Stimulated activated CD8-positive, alpha-beta memory T cell treated with anti-CD3 and anti-CD28 coated beads, Interleukin-2, amount 100 ng/mL, for 48 hours (primary cell): Measurements from ENCODE around the gene WDR7.
"Not testable (repeated sequence)": the region's sequence is repeated elsewhere in the genome, so short reads cannot be mapped to it uniquely, and the experiment has no call there.

ENCODE experiments used
- DNase-seq, 2 donors: peaks; one replicate each; pipeline ENCODE4 v3.0.0-alpha.2; 2020; ENCODE audit warnings: low read depth in 2 of 2

WDR7 gene

DNA sequence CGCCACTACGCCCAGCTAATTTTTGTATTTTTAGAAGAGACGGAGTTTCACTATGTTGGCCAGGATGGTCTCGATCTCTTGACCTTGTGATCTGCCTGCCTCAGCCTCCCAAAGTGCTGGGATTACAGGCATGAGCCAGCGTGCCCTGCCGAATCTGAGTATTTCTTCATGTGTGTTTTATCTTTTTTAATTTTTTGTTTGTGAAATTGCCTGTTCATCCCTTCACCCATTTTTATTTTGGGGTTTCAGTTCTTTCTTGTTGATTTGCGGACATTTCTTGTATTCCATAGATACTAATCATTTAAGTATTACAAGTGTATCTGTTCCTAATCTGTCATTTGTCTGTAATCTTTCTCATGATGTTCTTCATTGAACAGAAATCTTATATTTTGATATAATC, 3.1 kb downstream of the WDR7 start:
- DNase-seq: not testable (repeated sequence)

DNA sequence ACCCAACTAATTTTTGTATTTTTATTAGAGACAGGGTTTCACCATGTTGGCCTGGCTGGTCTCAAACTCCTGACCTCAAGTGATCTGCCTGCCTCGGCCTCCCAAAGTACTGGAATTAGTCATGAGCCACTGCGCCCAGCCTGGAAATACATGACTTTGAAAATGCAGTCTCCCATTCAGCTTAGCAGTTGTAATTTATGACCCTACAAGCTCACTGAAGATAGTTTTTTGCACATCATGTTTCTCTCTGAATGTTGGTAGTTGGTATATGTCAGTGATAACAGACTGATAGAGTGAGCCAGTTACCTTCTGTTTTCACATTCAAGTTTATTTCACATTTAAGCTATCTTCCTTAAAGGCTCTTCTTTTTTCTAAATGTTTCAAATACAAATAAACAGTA, 7.1 kb downstream of the WDR7 start:
- DNase-seq: no peak

DNA sequence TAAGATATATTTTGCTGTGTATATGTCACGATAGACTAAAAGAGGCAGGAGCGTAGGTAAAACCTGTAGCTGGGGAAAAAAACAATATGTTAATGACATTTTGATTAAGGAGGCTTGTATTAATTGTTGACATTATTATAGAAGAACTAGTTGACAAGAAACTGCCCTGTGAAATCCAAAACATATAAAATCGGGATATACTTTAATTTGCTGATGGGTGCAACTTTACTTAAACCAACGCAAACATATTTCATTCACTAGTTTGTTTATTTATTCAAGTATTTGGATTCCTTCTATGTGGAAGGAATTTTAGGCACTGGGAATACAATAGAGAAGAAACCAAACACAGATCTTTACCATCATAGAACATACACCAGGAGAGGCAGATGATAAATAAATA, 8.0 kb downstream of the WDR7 start:
- DNase-seq: no peak

DNA sequence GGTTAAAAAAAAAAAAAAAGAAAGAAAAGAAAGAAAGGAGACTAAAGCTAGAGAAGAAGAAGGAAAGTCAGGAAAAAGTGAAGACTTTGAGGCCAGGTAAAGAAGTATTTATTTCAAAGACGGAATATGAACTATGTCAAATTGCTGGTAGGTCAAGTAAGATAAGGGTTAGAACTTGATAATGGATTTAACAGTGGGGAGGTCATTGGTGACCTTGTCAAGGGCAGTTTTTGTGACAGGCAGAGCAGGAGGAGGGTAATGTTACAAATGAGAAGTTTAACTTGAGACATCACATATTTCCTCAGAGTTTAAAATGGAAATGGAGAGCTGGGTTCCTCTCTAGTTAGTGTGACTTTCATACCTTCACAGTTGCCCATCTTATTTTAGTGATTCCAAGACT, 9.5 kb downstream of the WDR7 start:
- DNase-seq: no peak

DNA sequence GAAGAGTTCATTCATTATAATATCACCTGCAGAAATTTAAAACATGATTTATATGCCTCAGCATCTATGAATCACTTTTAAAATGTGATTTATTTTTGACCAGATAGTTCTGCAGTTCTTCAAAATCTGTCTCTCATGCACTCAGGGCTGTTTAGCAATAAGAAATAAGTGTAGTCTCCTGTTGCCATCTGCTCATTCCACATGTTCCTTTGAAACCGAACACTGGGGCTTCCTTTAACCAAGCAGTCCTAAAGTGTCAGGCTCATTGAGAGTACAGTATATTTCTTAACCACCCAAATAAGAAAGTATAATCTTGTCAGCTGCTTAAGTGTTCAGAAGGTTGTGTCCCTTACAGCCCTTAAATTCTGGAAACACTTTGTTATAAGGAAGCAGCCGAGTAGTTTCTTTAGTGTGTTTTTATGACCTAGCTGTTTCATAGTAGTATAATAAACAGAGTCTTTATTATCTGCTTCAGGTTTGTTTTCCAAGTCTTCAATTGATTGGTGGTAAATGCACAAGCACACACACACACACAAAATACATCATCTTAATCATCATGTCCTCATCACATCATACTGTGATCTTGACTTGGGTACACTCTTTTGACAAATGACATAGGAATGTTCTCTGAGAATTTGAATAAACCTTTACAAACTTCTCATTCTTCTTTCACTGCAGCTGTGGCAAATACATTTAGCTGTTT, 10.4 kb downstream of the WDR7 start:
- no peak for DNase-seq

DNA sequence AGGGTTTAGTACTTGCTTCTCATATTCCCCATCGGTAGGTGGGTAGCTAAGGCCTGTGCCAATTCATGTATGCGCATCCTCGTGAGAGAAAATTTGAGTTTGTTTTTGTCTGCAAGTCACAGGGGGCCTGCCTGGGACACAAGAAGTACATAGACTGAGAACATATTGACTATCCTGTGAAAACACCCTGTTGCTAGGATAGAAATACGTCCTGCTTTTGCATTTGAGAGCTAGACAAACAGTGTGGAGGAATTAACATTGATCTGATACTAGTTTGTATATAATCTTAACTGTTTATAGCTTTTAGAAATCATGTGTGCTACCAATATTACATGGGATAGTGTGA, 10.9 kb downstream of the WDR7 start:
- DNase-seq: no peak

DNA sequence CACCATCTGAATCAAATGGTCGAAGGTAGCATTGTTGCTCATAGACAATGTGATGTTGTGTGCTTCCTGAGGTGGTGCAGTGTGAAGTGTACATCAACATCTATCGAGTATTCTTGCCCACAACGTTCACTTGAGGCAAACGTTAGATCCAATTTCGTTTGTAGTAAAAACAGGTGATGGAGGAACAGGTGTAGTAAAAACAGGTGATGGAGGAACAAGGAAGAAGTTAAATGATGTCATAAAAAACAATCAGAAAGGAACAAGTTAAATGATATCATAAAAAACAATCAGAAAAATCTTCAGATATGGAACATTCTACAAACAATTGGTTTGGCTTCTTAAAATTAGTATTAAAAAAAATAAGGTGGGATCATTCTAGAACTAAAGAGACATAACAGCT, 11.3 kb downstream of the WDR7 start:
- no peak for DNase-seq

DNA sequence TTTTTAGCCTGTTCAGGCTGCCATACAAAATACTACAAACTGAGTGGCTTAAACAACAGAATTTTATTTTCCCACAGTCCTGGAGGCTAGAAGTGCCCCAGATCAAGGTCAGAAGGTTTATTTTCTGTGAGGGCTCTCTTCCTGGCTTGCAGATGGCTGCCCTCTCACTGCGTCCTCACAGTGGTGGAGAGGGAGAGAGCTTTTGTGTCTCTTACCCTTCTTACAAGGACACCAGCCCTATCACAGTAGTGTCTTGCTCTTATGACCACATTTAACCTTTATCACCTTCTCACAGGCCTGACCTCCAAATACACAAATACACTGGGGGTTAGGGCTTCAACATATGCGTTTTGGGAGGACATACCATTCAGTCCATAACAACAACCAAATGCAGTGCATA, 11.7 kb downstream of the WDR7 start:
- no peak for DNase-seq

DNA sequence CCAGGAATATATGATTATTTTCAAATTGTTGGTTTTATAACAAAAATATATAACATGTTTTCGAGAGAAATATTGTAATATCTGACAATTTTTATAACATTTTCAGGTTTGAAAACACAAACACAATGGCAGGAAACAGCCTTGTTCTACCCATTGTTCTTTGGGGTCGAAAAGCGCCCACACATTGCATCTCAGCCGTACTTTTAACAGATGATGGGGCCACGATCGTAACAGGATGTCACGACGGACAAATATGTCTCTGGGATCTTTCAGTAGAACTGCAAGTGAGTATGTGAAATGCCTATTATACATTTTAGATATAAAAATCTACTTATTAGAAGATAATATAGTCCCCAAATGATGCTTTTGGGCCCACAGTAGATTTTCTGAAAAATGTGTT, 21.2 kb downstream of the WDR7 start:
- no peak for DNase-seq

DNA sequence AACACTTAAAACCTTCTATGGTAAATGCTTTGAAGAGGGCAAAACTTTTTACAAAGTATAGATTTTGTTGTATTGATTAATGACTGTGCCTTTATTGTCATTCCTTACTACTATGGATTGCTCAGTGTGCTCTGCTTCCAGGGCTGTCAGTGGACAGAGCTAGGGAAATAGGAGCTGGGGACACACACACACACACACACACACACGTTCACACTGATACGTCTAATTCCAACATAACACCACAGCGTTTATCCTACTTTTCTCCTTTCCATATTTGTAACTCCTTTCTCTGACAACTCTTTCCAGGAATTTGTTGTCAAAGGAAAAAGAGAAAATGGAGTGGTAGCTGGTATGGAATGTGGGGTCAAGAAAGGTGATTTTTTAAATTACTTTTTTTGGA, 21.8 kb downstream of the WDR7 start:
- no peak for DNase-seq

DNA sequence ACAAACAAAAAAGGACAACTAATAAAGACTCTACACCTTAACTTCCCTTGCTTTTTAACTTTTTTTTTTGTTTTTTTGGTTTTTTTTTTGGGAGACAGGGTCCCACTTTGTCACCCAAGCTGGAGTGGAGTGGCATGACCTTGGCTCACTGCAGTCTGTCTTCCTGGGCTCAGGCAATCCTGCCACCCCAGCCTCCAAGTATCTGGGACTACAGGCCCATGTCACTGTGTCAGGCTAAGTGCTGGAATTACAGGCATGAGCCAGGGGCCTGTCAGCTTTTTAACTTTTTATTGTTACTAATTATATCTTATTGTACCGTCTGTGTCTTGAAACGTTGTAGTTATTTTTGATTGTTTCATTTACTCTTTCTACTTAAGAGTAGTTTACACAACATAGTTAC, 25.5 kb downstream of the WDR7 start:
- DNase-seq: no peak

DNA sequence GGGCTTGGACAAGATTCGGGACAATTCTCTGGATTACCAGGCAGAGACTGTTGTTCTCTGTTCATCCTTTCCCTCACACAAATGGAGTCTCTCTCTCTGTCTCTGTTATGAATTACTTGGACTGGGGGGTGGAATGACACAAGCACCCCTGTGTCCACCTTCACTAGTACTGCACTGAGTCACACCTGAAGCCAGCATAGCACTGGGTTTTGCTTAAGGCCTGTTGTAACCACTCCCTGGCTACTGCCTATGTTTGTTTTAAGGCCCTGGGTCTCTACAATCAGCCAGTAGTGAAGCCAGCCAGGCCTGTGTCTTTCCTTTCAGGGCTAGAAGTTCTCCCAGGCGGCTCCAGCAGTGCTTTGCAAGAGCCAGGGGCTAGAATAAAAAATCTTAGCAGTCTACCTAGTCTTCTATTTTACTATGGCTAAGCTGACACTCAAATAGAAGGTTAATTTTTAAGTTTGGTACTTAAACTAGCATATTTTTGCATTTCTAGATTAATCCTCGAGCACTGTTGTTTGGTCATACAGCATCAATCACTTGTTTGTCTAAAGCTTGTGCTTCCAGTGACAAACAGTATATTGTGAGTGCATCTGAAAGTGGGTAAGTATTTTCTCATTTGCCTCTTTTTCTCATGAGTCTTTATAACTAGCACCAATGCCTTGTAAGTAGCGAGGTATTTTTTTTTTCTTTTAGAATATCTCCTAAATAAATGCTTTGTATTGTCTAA, 27.8 kb downstream of the WDR7 start:
- no peak for DNase-seq

DNA sequence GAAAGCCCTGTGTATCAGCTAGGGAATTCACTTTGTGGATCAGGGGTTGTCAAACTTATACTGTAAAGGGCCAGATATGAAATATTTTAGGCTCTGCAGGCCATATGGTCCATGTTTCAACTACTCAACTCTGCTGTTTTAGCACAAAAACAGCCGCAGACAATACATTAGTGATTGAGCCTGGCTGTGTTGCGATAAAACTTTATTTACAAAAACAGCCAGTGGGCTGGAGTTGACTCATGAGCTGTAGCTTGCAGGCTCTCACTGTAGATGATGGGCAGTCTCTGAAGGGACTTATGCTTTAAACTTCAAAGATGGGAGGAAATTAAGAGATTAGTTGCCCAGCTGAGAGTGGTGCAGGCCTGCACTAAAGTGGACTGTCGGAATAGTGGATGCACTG, 33.1 kb downstream of the WDR7 start:
- DNase-seq: no peak

DNA sequence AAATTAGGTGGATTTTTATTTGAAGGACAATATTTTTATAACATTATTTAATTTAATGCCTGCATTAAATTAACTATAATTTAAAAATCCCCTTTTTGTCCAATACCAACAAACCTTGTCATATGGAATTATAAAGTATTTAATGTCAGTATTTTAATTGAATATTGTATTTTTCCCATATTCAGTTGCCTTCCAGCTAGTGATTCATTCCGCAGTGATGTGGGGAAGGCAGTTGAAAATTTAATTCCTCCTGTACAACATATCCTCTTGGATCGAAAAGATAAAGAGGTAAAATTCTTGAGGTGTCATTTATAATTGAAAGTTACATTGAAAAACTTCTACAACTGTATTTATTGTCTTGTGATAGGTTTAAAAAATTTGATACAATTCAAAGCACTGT, 40.4 kb downstream of the WDR7 start:
- DNase-seq: no peak

DNA sequence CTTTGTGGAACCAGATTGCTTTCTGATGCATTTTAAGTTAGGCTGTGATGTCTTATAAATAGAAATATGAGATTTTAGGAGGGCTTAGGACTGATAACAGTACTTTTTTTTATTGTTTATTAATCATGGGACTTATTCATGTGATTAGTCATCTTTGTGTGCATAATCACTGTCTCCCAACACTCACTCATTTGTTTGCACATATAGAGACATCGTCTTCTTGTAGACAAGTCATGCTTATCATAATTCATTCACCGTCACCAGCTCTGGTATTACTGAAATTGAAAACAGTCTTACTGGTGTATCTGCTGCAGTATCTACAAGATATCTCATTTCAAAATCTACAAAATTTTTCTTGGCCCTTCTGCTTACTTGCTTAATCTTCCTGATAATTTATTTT, 45.8 kb downstream of the WDR7 start:
- DNase-seq: no peak

DNA sequence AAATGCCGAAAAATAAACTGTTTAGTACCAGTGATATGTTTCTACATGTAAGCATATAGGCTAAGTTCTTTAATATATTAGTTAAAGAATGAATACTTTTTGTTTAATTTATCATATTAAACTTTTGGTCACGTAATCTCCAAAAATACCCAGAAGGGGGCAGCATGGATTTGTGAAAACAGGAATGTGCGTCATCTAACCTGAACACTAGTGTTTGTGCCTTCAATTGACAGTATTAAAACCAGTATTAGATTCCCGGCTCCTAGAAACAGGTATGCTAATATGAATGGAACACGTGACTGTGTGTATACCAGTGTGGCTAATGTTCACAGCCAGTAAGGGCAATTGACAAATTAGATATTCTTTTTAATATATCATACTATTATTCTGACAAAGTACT, 51.8 kb downstream of the WDR7 start:
- DNase-seq: no peak

DNA sequence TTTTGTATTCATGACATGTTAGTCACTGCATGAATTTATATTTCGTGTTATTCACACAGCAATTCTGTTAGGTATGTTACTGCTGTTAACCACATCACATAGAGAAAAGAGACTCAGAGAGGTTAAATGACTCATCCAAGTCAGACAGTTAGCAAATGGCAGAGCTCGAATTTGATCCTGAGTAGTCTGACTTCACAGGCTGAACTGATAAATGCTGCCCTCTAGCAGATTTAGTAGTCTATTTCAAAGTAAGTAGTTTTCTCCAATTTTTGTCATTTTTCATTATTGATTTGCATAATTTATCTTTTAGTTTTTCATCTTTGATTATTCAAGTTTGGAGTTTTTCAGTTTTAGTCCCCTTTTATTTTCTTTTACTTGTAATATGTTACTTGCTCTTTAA, 58.3 kb downstream of the WDR7 start:
- no peak for DNase-seq

DNA sequence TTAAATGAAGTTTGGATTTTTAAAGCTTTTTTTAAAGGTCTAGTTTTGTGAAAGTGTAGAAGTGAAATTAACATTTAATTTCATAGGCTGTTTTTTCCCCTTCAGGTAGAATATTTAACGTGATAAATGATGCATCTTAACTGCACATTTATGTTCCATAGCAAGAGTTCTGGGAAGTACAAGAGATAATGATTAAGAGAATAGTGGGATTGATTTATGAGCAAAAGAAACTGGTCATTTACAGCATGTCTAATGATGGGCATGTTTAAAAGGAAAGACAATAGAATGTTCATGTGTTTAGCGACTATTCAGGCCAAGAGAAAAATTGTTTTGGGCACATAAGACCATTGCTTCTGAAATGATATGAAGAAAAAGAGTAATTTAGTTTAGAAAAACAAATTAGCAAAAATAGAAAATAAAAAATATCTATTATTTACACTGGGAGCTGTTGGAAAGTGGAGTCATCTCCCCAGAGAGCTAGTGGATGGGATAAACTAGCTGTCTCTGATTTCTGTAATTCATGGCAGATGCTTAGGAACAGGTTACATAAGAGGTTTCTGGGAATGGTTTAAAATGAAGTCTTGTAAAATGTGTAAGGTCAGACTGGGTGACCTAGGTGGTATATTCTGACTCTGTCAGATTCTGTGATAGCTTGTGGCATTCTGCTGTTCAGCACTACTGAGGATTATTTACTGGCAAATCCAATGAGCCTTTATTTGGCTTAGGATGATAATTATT, 60.7 kb downstream of the WDR7 start:
- no peak for DNase-seq

DNA sequence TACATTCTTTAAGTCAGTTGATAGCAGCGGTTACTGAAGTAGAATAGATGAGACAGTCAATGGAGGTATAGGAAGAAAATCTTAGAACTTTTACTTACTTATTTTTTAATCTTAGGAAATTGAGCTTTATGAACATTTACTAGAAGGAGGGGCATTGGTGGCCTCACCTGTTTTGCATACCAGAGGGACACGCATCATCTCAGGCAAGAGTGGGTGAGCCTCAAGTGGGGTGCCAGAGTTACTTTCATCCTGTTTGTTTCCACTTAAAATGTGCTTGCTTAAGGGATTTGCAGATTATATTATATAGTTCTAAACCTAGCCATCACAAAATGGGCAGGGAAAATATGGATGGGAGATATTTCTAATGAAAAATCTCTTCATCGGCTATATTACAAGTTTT, 61.6 kb downstream of the WDR7 start:
- DNase-seq: no peak

DNA sequence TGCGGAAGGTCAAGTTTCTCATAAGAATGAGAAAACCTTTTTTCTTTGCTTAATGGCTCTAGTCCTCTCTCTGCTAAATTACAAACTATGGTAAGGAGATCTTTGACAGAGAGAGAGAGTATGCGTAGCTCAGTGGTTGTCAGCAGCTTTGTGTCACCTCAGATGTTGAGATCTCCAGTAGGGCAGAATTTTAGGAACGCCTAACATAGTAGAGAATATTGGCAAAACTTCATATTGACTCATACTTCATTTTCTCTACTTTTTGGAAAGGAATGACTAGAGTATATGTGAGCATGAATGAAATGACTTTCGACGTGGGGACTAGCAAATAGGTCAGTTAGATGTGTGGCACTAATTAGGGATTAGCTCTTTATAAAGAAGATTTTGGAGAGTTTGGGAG, 64.0 kb downstream of the WDR7 start:
- DNase-seq: no peak

DNA sequence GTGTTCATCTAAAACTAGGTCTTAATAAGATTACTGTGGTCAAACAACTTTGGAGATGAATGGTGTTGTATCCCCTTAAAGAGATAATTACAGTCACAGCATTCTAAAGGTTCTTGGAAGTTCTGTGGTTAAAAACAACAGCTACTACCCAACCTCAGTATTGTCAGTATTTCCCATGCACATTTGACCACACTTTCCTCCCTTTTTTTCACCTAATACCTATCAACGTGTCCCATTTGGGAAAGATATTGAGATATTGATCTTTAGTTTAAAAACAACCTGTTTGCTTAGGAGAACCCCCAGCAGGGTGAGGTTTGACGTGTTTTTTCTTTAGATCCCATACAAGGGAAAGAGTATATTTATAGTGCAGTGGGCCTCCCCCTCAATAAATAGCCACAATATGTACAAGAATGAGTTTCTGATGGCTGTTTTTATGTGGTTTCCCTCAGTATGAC, 65.6 kb downstream of the WDR7 start:
- DNase-seq: no peak

DNA sequence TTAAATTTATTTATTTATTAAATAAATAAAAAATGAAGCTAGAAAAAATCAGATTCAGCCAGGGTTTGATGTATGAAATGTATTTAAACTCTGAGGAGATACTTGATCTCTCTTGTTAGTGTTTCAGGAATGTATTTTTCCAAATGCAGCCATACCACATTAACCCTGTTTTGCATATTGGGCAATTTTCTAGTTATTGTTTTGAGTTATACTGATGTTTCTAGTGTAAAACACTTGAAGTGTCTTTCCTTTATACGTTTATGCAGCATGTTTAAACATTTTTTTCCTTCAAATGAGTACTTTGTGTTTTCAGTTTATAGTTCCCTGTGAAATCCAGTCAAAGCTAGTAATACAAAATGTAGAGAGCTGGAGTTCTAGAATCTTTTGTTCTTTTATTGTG, 69.9 kb downstream of the WDR7 start:
- no peak for DNase-seq

DNA sequence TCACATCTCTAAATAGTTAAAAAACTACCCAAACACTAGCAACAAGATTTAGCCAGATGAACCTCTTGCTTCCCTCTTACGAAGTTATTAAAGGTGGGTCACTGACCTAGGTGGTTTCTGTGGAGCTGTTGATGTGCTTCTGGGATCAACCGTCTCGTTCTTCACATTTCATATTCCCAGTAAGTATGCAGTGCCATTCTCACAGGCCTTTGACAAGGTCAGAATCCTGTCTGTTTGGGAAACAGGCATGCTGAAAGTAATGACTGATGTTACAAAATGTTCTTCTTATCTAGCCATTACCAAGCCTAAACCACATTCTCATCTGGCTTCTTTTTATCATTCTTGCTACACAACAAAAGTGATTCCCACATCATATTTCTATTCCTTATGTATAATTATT, 70.3 kb downstream of the WDR7 start:
- DNase-seq: no peak
